HK-2 (cell line): Measurements from ENCODE around the gene C10orf53.

Experiments used
- DNase-seq: peaks from one replicate; pipeline ENCODE4 v3.0.0-alpha.2; 2018; ENCODE audit not compliant: unreplicated experiment

Gene C10orf53, protein sequence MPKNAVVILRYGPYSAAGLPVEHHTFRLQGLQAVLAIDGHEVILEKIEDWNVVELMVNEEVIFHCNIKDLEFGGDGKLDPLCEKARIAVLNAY

DNA sequence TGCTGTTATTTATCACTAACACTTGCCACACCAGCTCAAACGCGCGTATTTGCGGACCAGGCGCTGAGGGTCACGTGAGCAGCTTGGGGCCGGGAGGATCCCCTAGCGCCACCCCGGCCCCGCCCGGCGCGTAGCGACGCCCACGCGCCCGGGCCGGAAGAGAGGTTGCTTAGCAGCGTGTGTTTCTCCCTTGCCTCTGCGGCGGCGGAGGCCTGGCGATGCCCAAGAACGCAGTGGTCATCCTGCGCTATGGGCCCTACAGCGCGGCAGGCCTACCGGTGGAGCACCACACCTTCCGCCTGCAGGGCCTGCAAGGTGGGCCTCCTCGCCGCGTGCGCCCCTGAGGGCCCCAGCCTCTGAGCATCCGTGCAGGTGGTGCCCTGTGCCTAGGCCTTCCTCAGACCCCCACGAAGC lies at the start of gene C10orf53:
Gene C10orf53, plus strand, starts transcription at position 172 of the 414 bp plus-strand sequence. Its CDS starts 47 bp downstream, at position 219.
- peak; percentile 57 for DNase-seq

DNA sequence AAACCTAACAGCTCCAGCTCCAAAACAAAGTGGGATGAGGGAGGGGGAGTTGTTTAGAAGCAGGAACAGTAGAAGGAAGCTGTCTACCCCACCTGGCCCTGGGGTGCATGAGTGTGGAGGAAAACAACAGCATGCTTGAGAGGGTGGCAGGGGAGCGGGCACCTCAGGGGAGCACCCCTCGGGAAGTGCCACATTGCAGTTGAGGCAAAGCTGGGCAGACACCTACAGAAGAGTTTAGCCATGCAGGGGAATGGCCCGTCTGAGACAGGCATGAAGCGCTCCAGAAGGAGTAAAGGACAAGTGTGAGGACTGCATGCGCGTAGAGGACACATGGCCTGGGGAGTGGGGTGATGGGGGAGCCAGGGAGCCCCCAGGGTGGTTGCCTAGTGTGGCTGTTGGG lies 47.5 kb upstream of the C10orf53 start:
- no peak for DNase-seq

DNA sequence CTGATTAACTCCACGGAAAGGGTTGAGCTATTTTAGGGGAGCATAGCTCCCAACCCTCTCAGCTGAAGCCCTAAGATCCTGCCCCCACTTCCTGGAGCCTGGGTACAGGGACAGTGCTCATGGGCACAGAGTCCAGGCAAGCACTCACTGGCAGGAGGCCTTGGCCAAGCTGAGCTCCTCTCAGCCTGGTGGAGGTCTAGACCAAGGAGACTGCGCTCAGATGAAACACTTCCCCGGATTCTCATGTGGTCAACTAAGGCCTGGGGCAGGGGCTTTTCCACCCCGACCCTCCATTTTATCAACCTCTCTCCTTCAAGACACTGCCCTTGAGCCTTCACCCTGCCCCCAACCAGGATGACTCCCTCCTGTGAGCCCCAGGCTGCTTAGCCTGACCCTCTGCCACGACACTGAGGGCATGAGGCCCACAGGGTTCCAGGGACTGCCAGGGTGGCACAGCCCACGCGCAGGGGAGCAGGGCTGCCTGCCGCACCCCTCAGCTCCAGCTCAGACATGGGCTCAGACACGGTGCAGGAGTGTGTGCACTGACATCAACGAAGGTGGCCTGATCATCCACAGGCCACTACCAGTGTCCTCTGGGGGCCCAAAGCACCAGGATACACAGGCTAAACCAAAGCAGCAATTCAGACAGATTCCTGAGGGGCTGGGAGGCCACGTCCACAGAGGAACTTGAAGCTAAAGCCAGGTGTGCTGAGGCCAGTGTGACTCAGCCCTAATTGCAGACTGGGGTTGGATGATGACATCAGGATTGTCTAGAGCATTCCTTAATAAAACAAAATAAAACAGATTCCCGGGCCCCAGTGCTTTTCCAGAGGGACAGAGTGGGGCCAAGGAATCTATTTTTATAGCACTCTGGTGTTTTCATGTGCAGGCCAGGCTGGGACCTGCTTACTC lies 46.8 kb upstream of the C10orf53 start:
- peak; percentile 14 for DNase-seq

DNA sequence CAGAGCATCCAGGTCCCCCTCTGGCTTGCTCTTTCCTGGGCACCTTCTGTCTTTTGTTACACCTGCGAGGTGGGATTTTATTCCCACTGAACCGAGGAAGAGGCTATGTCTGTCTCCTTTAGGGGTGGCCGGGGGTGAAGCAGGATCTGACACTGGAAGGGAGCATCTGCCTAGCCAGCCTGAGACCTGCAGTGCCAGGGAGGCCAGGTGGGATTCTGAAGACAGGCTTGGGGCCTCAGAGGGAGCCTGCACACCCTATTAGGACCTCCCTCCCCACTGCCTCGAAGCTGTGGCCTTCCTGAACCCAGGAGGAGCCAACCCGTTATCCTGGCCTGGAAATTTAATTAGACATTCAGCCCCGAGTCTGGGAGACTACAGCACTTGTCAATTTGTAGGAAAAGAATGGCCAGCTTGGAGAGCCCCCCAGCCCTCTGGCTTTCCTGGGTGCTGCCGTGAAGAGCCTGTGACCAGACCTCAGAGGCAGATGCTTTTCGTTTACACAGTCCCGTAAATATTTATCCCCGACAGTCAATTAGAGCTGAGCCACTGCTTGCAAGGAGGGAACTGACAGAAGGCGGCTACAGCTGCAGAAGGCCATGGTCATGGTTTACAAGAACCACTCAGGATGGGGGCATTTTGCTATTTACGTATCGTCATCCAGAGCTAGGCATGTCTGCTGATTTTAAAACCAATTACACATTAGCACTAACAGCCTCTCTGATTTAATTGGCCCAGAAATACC lies 46.0 kb upstream of the C10orf53 start:
- DNase-seq: no peak

DNA sequence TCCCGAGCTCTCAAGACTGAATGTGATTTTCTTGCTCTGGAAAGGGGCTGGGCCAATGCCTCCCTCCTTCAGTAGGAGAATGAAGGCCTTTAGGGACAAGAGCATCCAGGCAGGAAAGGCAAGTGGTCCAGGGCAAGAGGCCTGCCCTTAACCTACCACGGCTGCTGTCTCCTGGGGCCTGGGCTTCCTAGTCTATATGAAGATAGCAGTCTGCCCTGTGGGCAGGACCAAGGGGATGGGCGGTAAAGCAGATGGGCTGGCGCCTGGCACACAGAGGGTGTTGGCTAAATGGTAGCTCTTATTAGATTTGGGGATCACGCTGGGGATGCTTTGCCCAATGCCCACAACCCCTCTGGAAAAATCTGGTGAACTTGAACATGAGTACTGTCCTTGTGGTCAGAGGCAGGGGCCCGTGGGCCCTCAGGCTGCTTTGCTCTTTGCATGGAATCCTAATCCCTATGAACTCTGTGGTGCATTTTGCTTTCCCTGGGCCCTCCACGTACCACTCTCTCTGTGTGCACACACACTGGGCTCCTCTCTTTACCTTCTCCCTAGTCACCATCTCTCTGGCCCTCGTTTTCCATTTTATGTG lies 45.3 kb upstream of the C10orf53 start:
- DNase-seq: no peak

DNA sequence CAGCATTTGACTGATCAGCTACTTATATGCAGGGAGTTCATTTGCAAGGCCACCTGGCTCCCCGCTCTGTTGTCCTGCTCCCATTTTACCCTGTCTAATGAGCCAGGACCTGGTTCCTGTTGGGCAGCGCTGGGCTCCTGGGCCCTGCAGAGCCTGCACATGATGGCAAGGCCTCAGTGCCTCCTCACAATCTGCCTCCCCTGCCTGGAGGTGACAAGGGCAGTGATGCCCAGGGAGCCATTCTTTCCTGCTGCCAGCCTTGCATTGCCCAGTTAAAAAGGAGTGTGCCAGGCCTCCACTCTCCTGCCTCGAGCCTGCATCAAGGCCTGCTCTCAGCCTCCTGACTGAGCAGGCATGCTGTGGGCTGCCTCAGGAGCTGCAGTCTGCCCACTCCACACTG lies 37.1 kb upstream of the C10orf53 start:
- no peak for DNase-seq

DNA sequence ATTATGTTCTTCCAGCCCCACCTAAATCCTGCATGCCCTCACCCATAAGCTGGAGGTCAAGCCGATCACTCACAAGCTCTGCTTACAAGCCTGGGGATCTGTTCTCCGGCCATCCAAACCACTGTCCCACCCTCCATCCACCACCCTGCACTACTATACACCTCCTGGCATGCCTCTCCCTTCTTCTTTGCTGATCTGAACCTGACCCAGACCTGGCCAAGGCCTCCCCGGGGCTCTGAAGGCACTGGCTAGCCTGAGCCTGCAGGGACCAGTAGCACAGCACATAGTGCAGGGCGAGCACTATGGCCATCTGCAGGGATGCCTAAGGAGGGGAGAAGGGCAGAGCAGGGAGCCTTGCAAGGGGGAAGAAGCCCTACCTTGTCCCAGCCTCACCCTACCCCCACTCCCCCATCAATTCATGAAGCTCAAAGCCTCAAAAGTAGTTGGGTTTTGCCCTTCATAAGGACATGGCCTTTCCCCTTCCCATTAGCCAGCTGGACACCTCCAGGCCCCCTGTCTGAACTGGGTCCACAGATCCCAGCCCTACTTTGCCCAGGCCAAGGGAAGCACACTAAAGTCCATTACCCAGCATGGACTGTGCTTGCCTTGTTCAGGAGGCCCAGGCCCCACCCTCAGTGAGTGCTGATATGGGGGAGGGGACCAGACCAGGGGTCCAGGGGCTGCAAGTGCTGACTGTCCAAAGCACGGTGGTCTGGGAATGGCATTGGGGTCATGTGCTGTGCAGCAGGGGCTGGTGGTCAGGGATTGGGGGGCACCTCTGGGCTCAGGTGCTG lies 36.0 kb upstream of the C10orf53 start:
- no peak for DNase-seq

DNA sequence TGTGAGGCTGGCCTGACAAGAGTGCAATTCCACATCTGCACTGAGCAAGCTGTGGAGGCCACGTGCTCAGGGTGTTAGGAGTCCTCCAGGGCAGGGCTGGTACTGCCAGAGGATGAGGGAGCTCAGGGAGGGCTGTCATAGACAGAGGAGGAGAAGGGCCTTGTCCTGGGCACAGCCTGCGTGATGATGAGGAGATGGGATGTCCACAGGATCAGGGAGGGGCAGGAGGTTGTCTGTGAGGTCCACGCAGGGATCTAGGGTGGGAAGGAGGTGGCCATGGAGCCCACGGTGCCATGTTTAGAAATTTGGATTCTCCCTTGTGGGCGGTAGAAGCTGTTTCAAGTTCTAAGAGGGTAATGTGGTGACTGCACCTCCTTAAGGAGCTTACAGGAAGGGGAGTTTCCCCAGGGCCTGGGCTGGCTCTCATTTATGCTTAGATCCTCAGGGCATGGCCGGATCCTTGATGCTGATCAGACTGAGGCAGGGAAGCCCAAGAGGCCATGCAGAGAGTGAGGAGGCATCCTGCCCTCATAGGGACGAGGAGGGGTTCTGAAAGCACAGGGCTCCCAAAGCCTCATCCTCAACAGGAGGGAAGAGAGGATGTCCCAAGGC lies 35.3 kb upstream of the C10orf53 start:
- no peak for DNase-seq

DNA sequence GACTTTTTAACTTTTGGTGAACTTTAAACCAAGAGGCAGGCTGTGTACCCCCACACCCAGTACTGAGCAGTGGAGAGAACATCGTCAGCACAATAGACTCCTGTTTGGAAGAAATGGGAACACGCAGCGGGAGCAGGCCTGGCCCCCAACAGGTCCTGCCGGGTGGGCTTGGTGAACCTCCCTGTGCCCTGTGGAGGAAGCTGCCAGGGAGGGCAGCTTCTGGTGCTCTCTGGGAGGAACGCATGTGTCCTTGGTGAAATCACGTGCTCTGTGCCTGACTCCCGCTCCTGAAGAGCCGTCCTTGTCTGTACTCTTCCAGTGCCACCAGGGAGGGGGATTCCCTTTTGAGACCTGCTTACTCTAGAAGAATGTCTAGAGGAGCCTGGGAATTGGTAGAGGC lies 34.0 kb upstream of the C10orf53 start:
- DNase-seq: no peak

DNA sequence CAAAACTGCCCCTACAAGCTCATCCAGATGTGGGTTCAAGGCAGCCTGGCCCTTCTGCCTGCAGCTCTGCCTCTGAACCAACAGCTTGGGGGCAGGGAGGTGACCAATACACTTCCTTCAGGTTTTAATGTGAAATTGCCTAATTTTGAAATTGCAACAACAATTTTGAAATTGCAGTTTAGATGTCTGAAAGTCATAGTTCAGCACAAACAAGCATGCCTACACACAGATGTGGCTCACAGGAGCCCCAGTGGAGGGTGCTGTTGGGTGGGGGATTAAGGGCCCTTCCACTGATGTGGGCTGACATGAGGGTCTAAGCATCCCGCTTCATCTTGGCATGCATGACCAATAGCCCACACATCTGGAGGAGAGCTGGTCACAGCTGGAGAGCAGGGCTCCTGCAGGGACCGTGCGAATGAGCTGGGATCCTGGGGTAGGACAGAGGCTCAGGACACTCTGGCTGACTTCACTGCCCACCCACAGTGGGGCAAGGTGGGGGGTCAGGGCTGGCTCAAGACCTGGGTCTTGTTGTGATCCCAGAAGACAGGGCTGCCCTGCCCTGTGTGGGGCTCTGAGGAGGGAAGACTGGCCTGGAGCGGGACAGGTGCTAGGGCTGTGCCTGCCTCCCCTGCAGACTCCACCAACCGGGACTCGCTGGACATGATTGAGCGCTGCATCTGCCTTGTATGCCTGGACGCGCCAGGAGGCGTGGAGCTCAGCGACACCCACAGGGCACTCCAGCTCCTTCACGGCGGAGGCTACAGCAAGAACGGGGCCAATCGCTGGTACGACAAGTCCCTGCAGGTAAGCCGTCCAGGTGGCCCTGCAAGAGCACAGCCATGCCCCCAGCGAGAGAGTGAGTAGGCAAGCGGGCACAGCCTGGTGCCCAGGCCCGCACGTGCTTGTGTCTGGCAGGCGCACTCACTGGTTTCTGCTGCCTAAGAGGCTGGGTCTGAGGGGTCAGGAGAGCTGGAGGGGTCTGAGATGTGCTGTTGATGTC lies 33.3 kb upstream of the C10orf53 start:
- DNase-seq: no peak

DNA sequence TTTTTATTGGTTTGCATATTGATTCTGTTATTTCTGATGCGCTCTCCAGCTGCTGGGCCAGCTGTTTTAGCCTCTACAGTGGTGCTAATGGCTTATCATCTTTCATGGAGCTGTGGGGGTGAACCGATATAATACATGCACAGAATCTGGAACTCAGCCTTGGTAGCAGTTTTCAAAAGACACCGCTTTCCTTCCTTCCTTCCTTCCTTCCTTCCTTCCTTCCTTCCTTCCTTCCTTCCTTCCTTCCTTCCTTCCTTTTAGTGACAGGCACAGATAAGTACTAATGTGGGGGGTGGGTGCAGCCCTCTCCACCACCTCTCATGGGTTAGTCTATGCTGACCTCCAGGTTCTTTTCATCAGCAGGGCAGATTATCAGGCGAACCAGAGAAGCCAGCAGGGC lies 31.9 kb upstream of the C10orf53 start:
- DNase-seq: no peak

DNA sequence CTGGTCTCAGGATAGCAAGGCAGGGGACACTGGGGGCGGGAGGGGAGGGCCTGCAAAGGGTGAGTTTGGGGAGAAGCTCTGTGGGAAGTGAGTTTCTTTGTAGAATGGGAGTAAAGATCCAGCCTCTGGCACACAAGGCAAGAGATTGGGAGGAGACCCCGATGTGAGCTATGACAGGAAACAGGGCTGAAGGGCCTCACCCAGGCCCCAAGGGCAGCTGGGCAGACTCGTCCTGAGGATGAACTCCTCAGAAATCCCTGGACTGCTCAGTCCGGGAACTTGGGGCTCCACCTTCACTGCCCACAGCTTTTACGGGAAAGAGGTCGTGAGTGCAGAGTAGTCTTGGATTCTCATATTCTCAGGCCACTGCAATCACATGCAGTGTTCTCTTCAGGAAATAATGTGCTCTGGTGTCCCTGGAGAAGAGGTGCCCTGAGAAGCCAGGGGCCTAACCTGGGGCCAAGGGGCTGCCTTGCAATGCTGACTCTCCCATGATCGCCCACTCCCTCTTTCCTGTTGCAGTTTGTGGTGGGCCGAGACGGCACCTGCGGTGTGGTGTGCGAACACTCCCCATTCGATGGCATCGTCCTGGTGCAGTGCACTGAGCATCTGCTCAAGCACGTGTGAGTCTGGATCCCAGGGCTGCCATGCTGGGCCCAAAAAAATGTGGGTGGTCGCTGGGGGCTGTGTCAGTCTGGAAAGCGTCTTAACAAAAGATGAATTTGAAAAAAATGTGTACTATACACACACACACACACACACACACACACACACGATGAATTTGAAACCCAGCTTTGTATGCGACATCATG lies 31.3 kb upstream of the C10orf53 start:
- no peak for DNase-seq

DNA sequence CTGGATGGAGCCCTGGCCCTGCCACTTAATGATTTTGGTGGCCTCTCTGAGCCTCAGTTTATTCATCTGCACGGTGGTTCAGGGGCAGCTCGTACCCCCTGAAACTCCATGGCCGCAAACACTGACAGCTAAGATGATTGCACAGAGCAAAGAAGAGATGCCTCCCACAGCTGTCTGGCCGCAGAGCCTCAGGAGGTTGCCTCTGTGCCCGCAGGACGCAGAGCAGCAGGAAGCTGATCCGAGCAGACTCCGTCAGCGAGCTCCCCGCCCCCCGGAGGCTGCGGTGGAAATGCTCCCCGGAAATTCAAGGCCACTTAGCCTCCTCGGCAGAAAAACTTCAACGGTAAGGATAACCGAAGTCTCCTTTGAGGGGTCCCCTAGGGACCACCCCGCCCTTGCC lies 30.2 kb upstream of the C10orf53 start:
- DNase-seq: no peak

DNA sequence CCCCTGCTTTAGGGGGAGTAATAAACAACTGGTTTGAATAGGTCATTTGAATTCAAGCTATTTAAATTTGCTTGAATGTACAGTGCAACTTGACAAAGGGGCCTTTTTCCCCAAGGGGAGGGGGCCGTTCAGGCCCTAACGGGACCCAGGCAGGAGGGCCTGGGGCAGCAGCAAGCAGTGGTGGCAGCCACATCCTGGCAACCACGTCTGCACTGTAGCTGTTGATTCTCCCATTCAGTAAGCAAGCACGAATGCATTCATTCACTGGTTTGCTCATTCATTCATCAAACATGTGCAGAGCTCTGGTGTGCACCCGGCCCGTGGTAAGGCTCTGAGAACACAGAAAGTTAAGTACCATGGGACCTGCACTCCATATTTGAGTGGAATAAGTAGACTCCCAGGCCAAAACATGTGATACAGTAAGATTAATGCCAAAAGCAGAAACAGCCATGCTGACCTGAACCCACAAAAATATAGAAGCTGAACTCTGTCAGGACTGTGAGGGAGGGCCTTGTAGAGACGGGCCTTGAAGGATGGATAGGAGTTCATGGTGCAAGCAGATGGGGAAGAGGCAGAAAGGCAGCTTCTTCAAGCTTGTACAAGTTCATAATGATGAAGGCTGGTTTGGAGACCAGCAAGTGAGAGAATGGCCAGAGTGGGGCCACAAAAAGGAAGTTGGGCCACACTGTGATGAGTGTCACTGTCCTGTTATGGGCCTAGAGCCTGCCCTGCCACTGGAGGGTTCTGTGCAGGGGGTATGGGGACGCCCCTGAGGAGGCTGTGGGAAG lies 29.3 kb upstream of the C10orf53 start:
- no peak for DNase-seq

DNA sequence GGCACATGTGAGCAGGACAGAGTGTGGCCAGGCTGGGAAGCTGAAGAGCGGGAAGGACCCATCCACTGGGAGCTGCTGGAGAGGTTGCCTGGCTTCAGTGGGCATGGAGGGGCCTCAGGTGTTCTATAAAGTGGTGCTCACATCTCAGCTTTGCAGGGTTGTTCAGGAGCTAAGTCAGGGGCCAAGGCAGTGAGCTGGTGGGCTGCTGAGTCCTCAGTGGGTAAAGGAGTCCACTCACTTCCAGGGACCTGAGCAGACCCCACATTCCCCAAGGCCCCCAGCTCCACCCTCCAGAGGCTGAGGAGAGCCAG lies 28.8 kb upstream of the C10orf53 start:
- DNase-seq: no peak

DNA sequence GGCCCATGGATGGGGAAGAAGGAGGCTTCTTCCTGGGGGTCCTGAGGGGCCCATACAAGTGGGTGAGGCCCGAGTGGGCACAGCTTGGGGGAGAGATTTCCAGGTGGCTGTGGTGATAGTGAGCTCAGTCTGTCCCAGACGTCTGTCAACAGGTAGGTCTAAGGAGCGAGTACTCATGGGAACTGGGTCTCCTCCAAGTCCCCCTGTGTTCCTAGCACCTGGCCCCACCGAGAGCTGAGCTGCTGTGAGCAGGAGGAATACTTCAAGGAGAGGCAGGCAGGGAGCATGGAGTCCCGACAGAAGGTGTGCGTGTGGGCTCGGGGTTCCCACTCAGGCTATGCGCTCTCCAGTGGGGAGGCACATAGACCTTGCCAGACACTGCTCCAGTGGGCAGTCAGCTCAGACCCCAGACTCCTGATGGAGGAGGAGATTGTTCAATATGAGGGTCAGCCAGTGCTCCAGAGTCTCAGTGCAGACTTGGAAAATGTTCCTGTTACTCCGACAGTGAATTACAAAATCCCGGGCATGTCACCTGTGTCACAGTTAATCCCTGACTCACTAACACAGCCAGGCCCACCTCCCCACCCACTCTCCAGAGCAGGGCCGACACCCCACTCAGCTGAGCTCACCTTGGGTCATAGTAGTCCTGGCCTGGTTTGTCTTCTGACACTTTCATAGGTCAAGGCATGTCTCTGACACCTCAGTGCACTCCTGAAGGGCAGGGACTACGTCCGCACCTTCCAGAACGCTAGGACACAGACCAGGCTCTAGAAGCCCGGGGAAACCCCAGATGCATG lies 28.2 kb upstream of the C10orf53 start:
- DNase-seq: no peak

DNA sequence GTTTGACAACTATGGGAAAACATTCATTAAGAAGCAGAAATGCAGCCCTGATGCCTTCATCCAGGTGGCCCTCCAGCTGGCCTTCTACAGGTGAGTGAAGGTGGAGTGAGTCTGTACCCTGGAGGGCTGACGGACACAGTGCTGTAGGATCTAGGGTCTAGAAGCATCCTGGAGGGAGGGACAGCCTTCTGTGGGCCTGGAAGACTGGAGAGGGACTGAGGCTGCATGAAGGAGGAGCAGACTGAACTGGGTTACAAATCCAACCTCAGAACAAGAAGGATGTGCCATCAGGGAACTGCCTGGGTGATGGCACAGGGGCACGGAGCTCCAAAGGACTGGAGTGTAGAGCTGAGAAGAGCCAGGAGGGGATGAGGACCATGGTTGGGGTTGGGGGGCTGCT lies 27.5 kb upstream of the C10orf53 start:
- no peak for DNase-seq
